ENCODE measurements around the gene ADGRE2. TPM values are rescaled to one million over a fixed set of nuclear protein-coding genes. Genes with fewer than 3 reads are reported as not detected.

Gene ADGRE2
- total RNA-seq, 1 donor from 2014 or later: 1.2 TPM

- no peak for TF ChIP-seq CTCF (IDR thresholded peaks at IDR 0.05; ENCODE audit: unreplicated experiment)
- DNase-seq (ENCODE audit: low spot score): no peak
- H3K27me3 Mint-ChIP-seq (ENCODE audit: unreplicated experiment): no peaks in the 10 kb centered on the region
- H3K4me3 Mint-ChIP-seq (ENCODE audit: unreplicated experiment): no peak overlapping the region
- H3K9me3 Mint-ChIP-seq (ENCODE audit: unreplicated experiment): no peaks in the 10 kb centered on the region
- no peaks in the 10 kb centered on the region for H3K4me1 Mint-ChIP-seq (ENCODE audit: unreplicated experiment)
- H3K36me3 Mint-ChIP-seq (ENCODE audit: low read depth, unreplicated experiment): peaks cover 3% of the 10 kb centered on the region
- no peak overlapping the region for H3K27ac Mint-ChIP-seq (ENCODE audit: unreplicated experiment)
Measured at GRCh38 chr19:14683439-14683838, 94.9 kb downstream of the ADGRE2 start.

Other genes starting within 250 kb of the ADGRE2 start
- gene TECR, start 249.0 kb downstream of the ADGRE2 start, total RNA-seq (ENCODE audit: unreplicated experiment): 116 TPM
- 122 TPM for gene NDUFB7, start 206.5 kb downstream of the ADGRE2 start, total RNA-seq (ENCODE audit: unreplicated experiment)
- not detected for gene CLEC17A, start 195.5 kb downstream of the ADGRE2 start, total RNA-seq (ENCODE audit: unreplicated experiment)
- gene ADGRE3, start 103.7 kb downstream of the ADGRE2 start, total RNA-seq (ENCODE audit: unreplicated experiment): not detected
- 17.5 TPM for gene ZNF333, start 88.5 kb downstream of the ADGRE2 start, total RNA-seq (ENCODE audit: unreplicated experiment)
- gene OR7A5, start 56.6 kb upstream of the ADGRE2 start, total RNA-seq (ENCODE audit: unreplicated experiment): not detected
- gene OR7C1, start 56.6 kb upstream of the ADGRE2 start, total RNA-seq (ENCODE audit: unreplicated experiment): not detected
- gene OR7A10, start 70.4 kb upstream of the ADGRE2 start, total RNA-seq (ENCODE audit: unreplicated experiment): not detected
- gene OR7A17, start 107.6 kb upstream of the ADGRE2 start, total RNA-seq (ENCODE audit: unreplicated experiment): not detected
- not detected for gene OR7C2, start 162.9 kb upstream of the ADGRE2 start, total RNA-seq (ENCODE audit: unreplicated experiment)
- gene SLC1A6, start 201.3 kb upstream of the ADGRE2 start, total RNA-seq (ENCODE audit: unreplicated experiment): 8.3 TPM

All from endothelial cell (in vitro differentiated cells).